Stimulated activated CD4-positive, alpha-beta T cell treated with anti-CD3 and anti-CD28 coated beads, Interleukin-2, amount 100 ng/mL, for 48 hours (primary cell): ENCODE results near the gene CLDN5.

ENCODE experiments used
- DNase-seq, 2 donors: peaks; one replicate each; pipeline ENCODE4 v3.0.0-alpha.2; 2020

Gene CLDN5

GRCh38 chr22:19501897-19502447, 22.2 kb downstream of the CLDN5 start:
- DNase-seq = no peak

- DNase-seq = no peak
These were observed 24.3 kb downstream of the CLDN5 start for GRCh38 chr22:19499880-19500242.

GRCh38 chr22:19499236-19499879, 24.9 kb downstream of the CLDN5 start:
- no peak for DNase-seq

GRCh38 chr22:19498866-19499190, 25.4 kb downstream of the CLDN5 start:
- DNase-seq = no peak

GRCh38 chr22:19498154-19498865, 25.9 kb downstream of the CLDN5 start:
- DNase-seq = no peak

- DNase-seq = no peak
These were observed 27.0 kb downstream of the CLDN5 start for GRCh38 chr22:19497245-19497644.

GRCh38 chr22:19496324-19496630, 27.9 kb downstream of the CLDN5 start:
- DNase-seq = no peak

GRCh38 chr22:19495562-19496323, 28.5 kb downstream of the CLDN5 start:
- DNase-seq = no peak

- DNase-seq = no peak
These were observed 29.5 kb downstream of the CLDN5 start for GRCh38 chr22:19494676-19495173.

- no peak for DNase-seq
These were observed 30.1 kb downstream of the CLDN5 start for GRCh38 chr22:19494001-19494560.

GRCh38 chr22:19492504-19493174, 31.6 kb downstream of the CLDN5 start:
- DNase-seq = no peak

- DNase-seq = no peak
These were observed 33.5 kb downstream of the CLDN5 start for GRCh38 chr22:19490628-19491230.

- DNase-seq = no peak
These were observed 35.0 kb downstream of the CLDN5 start for GRCh38 chr22:19488884-19489843.

GRCh38 chr22:19488285-19488684, 35.9 kb downstream of the CLDN5 start:
- no peak for DNase-seq

GRCh38 chr22:19483481-19484244, 40.5 kb downstream of the CLDN5 start:
- DNase-seq = no peak

GRCh38 chr22:19482297-19482696, 41.9 kb downstream of the CLDN5 start:
- no peak for DNase-seq

GRCh38 chr22:19480789-19481188, 43.4 kb downstream of the CLDN5 start:
- DNase-seq = no peak

GRCh38 chr22:19480173-19480568, 44.0 kb downstream of the CLDN5 start:
- no peak for DNase-seq

GRCh38 chr22:19479355-19480172, 44.6 kb downstream of the CLDN5 start, which contains the start of gene CDC45:
Gene CDC45 (plus strand): TSS chr22:19479920. CDS start chr22:19479969, 49 bp downstream.
- DNase-seq = peak; percentile 82 to 91
